WTC11 (cell line): ENCODE data around the gene MIER2.

ENCODE experiments used
- AR ChIP-seq: fragments of 250-450 bp; sonication (Bioruptor Pico); IDR thresholded peaks from 2 replicates; pipeline ENCODE4 v1.9.0; 2021; ENCODE audit warnings: mild to moderate bottlenecking
- ETV6 ChIP-seq: sonication (generic); formaldehyde crosslinking; IDR thresholded peaks from 2 replicates; pipeline ENCODE4 v1.8.1; 2022; ENCODE audit warnings: mild to moderate bottlenecking, missing genetic modification reagents
- JUN ChIP-seq: sonication (generic); formaldehyde crosslinking; IDR thresholded peaks from 2 replicates; pipeline ENCODE4 v1.8.0; 2023; ENCODE audit warnings: mild to moderate bottlenecking, missing genetic modification reagents
- NFE2L1 ChIP-seq: sonication (generic); formaldehyde crosslinking; IDR thresholded peaks from 2 replicates; pipeline ENCODE4 v1.8.1; 2023; ENCODE audit warnings: missing genetic modification reagents
- NR1H2 ChIP-seq: sonication (generic); formaldehyde crosslinking; IDR thresholded peaks from 2 replicates; pipeline ENCODE4 v1.9.0; 2021; ENCODE audit warnings: mild to moderate bottlenecking, moderate library complexity, missing genetic modification reagents
- NR2C2 ChIP-seq: sonication (generic); formaldehyde crosslinking; IDR thresholded peaks from 2 replicates; pipeline ENCODE4 v1.8.0; 2022; ENCODE audit warnings: mild to moderate bottlenecking, missing genetic modification reagents
- SP1 ChIP-seq: sonication (generic); formaldehyde crosslinking; conservative IDR thresholded peaks from 2 replicates; pipeline ENCODE4 v1.8.1; 2022; ENCODE audit warnings: missing genetic modification reagents
- TEAD4 ChIP-seq: sonication (generic); formaldehyde crosslinking; IDR thresholded peaks from 2 replicates; pipeline ENCODE4 v1.8.0; 2022; ENCODE audit warnings: mild to moderate bottlenecking, missing genetic modification reagents
- TF ChIP-seq, protein P1 (sequence below): fragments of 200-600 bp; IDR thresholded peaks from 2 replicates; pipeline ENCODE4 v1.8.0; 2022; ENCODE audit warnings: antibody characterized with exemption
- TF ChIP-seq, protein P2 (sequence below): sonication (generic); formaldehyde crosslinking; IDR thresholded peaks from 2 replicates; pipeline ENCODE4 v1.8.1; 2023; ENCODE audit warnings: mild to moderate bottlenecking, missing genetic modification reagents
- TF ChIP-seq, protein P3 (sequence below): sonication (generic); formaldehyde crosslinking; IDR thresholded peaks from 2 replicates; pipeline ENCODE4 v1.8.1; 2022; ENCODE audit warnings: low read depth, missing genetic modification reagents, borderline replicate concordance
- TF ChIP-seq, protein P4 (sequence below): sonication (generic); formaldehyde crosslinking; IDR thresholded peaks from 2 replicates; pipeline ENCODE4 v1.8.1; 2023; ENCODE audit warnings: mild to moderate bottlenecking, missing genetic modification reagents, borderline replicate concordance

DNA sequence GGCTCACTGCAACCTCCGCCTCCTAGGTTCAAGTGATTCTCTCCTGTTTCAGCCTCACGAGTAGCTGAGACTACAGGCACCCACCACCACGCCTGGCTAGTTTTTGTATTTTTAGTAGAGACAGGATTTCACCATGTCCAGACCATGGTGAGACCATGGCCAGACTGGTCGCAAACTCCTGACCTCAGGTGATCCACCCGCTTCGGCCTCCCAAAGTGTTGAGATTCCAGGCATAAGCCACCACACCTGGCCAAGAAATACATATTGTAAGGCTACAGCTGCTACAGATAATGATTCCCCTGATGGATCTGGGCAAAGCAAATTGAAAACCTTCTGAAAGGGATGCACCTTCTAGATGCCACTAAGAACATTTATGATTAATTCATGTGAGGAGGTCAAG lies 71.2 kb downstream of the MIER2 start:
- TF ChIP-seq NFE2L1 (CRISPR knock-in tag) (no peak), SP1 (CRISPR knock-in tag) (no peak), ETV6 (CRISPR knock-in tag) (no peak), NR2C2 (no peak), TEAD4 (CRISPR knock-in tag) (no peak), JUN (no peak), AR (no peak), NR1H2 (CRISPR knock-in tag) (no peak)
- TF ChIP-seq, protein P1, sequence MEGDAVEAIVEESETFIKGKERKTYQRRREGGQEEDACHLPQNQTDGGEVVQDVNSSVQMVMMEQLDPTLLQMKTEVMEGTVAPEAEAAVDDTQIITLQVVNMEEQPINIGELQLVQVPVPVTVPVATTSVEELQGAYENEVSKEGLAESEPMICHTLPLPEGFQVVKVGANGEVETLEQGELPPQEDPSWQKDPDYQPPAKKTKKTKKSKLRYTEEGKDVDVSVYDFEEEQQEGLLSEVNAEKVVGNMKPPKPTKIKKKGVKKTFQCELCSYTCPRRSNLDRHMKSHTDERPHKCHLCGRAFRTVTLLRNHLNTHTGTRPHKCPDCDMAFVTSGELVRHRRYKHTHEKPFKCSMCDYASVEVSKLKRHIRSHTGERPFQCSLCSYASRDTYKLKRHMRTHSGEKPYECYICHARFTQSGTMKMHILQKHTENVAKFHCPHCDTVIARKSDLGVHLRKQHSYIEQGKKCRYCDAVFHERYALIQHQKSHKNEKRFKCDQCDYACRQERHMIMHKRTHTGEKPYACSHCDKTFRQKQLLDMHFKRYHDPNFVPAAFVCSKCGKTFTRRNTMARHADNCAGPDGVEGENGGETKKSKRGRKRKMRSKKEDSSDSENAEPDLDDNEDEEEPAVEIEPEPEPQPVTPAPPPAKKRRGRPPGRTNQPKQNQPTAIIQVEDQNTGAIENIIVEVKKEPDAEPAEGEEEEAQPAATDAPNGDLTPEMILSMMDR, result no peak
- TF ChIP-seq, protein P2, sequence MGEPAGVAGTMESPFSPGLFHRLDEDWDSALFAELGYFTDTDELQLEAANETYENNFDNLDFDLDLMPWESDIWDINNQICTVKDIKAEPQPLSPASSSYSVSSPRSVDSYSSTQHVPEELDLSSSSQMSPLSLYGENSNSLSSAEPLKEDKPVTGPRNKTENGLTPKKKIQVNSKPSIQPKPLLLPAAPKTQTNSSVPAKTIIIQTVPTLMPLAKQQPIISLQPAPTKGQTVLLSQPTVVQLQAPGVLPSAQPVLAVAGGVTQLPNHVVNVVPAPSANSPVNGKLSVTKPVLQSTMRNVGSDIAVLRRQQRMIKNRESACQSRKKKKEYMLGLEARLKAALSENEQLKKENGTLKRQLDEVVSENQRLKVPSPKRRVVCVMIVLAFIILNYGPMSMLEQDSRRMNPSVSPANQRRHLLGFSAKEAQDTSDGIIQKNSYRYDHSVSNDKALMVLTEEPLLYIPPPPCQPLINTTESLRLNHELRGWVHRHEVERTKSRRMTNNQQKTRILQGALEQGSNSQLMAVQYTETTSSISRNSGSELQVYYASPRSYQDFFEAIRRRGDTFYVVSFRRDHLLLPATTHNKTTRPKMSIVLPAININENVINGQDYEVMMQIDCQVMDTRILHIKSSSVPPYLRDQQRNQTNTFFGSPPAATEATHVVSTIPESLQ (CRISPR knock-in tag), result no peak
- TF ChIP-seq, protein P3, sequence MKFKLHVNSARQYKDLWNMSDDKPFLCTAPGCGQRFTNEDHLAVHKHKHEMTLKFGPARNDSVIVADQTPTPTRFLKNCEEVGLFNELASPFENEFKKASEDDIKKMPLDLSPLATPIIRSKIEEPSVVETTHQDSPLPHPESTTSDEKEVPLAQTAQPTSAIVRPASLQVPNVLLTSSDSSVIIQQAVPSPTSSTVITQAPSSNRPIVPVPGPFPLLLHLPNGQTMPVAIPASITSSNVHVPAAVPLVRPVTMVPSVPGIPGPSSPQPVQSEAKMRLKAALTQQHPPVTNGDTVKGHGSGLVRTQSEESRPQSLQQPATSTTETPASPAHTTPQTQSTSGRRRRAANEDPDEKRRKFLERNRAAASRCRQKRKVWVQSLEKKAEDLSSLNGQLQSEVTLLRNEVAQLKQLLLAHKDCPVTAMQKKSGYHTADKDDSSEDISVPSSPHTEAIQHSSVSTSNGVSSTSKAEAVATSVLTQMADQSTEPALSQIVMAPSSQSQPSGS (CRISPR knock-in tag), result no peak
- TF ChIP-seq, protein P4, sequence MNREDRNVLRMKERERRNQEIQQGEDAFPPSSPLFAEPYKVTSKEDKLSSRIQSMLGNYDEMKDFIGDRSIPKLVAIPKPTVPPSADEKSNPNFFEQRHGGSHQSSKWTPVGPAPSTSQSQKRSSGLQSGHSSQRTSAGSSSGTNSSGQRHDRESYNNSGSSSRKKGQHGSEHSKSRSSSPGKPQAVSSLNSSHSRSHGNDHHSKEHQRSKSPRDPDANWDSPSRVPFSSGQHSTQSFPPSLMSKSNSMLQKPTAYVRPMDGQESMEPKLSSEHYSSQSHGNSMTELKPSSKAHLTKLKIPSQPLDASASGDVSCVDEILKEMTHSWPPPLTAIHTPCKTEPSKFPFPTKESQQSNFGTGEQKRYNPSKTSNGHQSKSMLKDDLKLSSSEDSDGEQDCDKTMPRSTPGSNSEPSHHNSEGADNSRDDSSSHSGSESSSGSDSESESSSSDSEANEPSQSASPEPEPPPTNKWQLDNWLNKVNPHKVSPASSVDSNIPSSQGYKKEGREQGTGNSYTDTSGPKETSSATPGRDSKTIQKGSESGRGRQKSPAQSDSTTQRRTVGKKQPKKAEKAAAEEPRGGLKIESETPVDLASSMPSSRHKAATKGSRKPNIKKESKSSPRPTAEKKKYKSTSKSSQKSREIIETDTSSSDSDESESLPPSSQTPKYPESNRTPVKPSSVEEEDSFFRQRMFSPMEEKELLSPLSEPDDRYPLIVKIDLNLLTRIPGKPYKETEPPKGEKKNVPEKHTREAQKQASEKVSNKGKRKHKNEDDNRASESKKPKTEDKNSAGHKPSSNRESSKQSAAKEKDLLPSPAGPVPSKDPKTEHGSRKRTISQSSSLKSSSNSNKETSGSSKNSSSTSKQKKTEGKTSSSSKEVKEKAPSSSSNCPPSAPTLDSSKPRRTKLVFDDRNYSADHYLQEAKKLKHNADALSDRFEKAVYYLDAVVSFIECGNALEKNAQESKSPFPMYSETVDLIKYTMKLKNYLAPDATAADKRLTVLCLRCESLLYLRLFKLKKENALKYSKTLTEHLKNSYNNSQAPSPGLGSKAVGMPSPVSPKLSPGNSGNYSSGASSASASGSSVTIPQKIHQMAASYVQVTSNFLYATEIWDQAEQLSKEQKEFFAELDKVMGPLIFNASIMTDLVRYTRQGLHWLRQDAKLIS, result no peak
